ENCODE data around the gene STARD3. TPM values are rescaled to one million over a fixed set of nuclear protein-coding genes. Genes with fewer than 3 reads are reported as not detected.
"Not testable (repeated sequence)": the region's sequence is repeated elsewhere in the genome, so short reads cannot be mapped to it uniquely, and the experiment has no call there.

The STARD3 gene
- total RNA-seq, 1 experiment from 2014 or later = 47.7 TPM

DNA sequence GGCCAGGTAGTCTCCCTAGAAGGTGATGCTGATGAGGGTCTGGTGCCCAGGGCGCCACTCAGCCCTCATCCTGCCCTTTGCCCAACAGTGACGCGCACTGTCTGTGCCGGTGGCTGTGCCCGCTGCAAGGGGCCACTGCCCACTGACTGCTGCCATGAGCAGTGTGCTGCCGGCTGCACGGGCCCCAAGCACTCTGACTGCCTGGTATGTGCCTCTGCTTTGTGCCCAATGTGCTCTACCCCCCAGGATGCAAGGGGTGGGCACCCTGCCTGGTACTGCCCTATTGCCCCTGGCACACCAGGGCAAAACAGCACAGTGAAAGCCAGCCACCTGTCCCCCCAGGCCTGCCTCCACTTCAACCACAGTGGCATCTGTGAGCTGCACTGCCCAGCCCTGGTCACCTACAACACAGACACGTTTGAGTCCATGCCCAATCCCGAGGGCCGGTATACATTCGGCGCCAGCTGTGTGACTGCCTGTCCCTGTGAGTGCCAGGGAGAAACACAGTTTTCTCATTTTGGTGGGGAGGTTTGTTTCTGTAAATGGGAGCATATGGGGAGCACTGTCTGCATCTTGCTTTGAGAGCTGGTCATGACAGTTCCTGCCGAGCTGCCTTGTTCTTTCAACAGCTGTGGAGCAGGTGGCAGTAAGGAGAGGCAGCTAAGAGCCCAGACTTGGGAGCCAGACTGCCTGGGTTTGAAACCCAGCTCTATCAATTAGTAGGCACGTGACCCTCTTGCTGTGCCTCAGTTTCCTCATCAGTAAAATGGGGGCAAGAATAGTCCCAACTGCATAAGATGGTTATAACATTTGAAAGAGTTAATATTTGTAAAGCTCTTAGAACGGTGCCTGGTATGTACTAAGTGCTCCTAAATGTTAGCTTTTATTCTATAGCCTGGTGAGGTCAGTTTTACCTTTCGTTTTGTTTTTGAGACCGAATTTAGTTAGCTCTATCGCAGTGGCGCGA lies 73.3 kb downstream of the STARD3 start:
- no TSS peak for BruUV-seq (replicated peaks)
- H3K36me3 ChIP-seq (ENCODE audit: low read depth) = no peaks in the 10 kb centered on the region
- CTCF ChIA-PET = interaction anchor here (0.5 kb wide), 1 partner anchor 23 kb away, joined by 3 read pairs; no protein-coding TSS in a partner anchor

DNA sequence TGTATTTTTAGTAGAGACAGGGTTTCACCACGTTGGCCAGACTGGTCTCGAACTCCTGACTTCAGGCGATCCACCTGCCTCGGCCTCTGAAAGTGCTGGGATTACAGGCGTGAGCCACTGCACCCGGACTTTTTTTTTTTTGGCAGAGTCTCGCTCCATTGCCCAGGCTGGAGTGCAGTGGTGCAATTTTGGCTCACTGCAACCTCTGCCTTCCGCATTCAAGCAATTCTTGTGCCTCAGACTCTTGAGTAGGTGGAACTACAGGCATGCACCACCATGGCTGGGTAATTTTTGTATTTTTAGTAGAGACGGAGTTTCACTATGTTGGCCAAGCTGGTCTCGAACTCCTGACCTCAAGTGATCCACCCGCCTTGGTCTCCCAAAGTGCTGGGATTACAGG lies 74.1 kb downstream of the STARD3 start:
- H3K27ac ChIP-seq; DNase-seq; BruUV-seq (replicated peaks); H3K4me2 ChIP-seq; H3F3A ChIP-seq (ENCODE audit: insufficient read depth, low read depth); intact Hi-C loops (cut with micrococcal nuclease; ENCODE audit: unreplicated experiment); H3K9me2 ChIP-seq (ENCODE audit: insufficient read depth); H3K4me3 ChIP-seq; H4K20me1 ChIP-seq (ENCODE audit: insufficient read depth); H3K27me3 ChIP-seq (ENCODE audit: insufficient read depth, low read depth); H2AFZ ChIP-seq; H3K36me3 ChIP-seq (ENCODE audit: low read depth); H3K9me3 ChIP-seq (ENCODE audit: insufficient read depth, low read depth); POLR2A ChIA-PET (ENCODE audit: unreplicated experiment): not testable (repeated sequence)
- H3K79me2 ChIP-seq (ENCODE audit: low read depth) = peaks cover 17% of the 10 kb centered on the region
- CTCF ChIA-PET = interaction anchor here (0.5 kb wide), 1 partner anchor 22 kb away, joined by 3 read pairs; no protein-coding TSS in a partner anchor
- H3K4me1 ChIP-seq (replicated peaks; ENCODE audit: insufficient read depth) = peaks cover 21% of the 10 kb centered on the region

More for the DNA sequence above, 73.3 kb downstream of the STARD3 start:
- Histone ChIP-seq H3K27me3 (ENCODE audit: insufficient read depth, low read depth) (no peaks in the 10 kb centered on the region), H3K4me1 (replicated peaks; ENCODE audit: insufficient read depth) (peaks cover 27% of the 10 kb centered on the region), H3K27ac (no peak overlapping the region), H3K9me2 (ENCODE audit: insufficient read depth) (no peaks in the 10 kb centered on the region), H3F3A (ENCODE audit: insufficient read depth, low read depth) (peaks cover 10% of the 10 kb centered on the region; the same call in 1 of the 2 replicates), H3K4me2 (no peak overlapping the region), H2AFZ (no peak overlapping the region), H3K4me3 (no peak overlapping the region), H4K20me1 (ENCODE audit: insufficient read depth) (peaks cover 4% of the 10 kb centered on the region; the same call in 1 of the 2 replicates), H3K79me2 (ENCODE audit: low read depth) (peaks cover 20% of the 10 kb centered on the region), H3K9me3 (ENCODE audit: insufficient read depth, low read depth) (no peaks in the 10 kb centered on the region)
- DNase-seq = no peak
- no peak for TF ChIP-seq EZH2 (IDR thresholded peaks at IDR 0.05; ENCODE audit: low read depth)
- TF ChIP-seq, protein P1, sequence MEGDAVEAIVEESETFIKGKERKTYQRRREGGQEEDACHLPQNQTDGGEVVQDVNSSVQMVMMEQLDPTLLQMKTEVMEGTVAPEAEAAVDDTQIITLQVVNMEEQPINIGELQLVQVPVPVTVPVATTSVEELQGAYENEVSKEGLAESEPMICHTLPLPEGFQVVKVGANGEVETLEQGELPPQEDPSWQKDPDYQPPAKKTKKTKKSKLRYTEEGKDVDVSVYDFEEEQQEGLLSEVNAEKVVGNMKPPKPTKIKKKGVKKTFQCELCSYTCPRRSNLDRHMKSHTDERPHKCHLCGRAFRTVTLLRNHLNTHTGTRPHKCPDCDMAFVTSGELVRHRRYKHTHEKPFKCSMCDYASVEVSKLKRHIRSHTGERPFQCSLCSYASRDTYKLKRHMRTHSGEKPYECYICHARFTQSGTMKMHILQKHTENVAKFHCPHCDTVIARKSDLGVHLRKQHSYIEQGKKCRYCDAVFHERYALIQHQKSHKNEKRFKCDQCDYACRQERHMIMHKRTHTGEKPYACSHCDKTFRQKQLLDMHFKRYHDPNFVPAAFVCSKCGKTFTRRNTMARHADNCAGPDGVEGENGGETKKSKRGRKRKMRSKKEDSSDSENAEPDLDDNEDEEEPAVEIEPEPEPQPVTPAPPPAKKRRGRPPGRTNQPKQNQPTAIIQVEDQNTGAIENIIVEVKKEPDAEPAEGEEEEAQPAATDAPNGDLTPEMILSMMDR (conservative IDR thresholded peaks at IDR 0.05) = no peak
- intact Hi-C loops (cut with micrococcal nuclease; ENCODE audit: unreplicated experiment) = loop anchor here (5.0 kb wide), 1 partner anchor 42 kb away; no protein-coding TSS in a partner anchor
- POLR2A ChIA-PET (ENCODE audit: unreplicated experiment) = no interaction called here

DNA sequence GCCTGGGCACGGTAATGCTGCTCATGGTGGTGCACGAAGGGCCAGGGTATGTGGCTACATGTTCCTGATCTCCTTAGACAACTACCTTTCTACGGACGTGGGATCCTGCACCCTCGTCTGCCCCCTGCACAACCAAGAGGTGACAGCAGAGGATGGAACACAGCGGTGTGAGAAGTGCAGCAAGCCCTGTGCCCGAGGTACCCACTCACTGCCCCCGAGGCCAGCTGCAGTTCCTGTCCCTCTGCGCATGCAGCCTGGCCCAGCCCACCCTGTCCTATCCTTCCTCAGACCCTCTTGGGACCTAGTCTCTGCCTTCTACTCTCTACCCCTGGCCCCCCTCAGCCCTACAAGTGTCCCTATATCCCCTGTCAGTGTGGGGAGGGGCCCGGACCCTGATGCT lies 74.9 kb downstream of the STARD3 start:
- CTCF ChIA-PET = no interaction called here
- H3K4me3 ChIP-seq = no peak overlapping the region
- no peaks in the 10 kb centered on the region for H3K9me2 ChIP-seq (ENCODE audit: insufficient read depth)
- 0 out of 2 replicates have a peak, but pooled peaks cover 4% of the 10 kb centered on the region for H4K20me1 ChIP-seq (ENCODE audit: insufficient read depth)
- H3K79me2 ChIP-seq (ENCODE audit: low read depth) = peaks cover 13% of the 10 kb centered on the region
- H3K27ac ChIP-seq = no peak overlapping the region
- no peaks in the 10 kb centered on the region for H3K27me3 ChIP-seq (ENCODE audit: insufficient read depth, low read depth)
- no peaks in the 10 kb centered on the region for H3K36me3 ChIP-seq (ENCODE audit: low read depth)
- no peaks in the 10 kb centered on the region for H3K9me3 ChIP-seq (ENCODE audit: insufficient read depth, low read depth)
- peaks cover 13% of the 10 kb centered on the region for H3K4me1 ChIP-seq (replicated peaks; ENCODE audit: insufficient read depth)
- intact Hi-C loops (cut with micrococcal nuclease; ENCODE audit: unreplicated experiment) = no loop called here
- BruUV-seq (replicated peaks) = no TSS peak
- H3K4me2 ChIP-seq = no peak overlapping the region
- H3F3A ChIP-seq (ENCODE audit: insufficient read depth, low read depth) = peaks cover 1% of the 10 kb centered on the region; the same call in 1 of the 2 replicates
- POLR2A ChIA-PET (ENCODE audit: unreplicated experiment) = no interaction called here
- DNase-seq = no peak
- no peak overlapping the region for H2AFZ ChIP-seq
- TF ChIP-seq, protein P1 (conservative IDR thresholded peaks at IDR 0.05) = no peak
- TF ChIP-seq EZH2 (IDR thresholded peaks at IDR 0.05; ENCODE audit: low read depth) = no peak

Other genes with a start within 250 kb of the STARD3 start
- 18.8 and 20.2 TPM in 2 replicates for gene FBXL20, start 235.5 kb upstream of the STARD3 start, total RNA-seq (2021)
- 23.2 and 35.7 TPM in 2 replicates for gene MED1, start 185.9 kb upstream of the STARD3 start, total RNA-seq (2021)
- gene CDK12, start 175.7 kb upstream of the STARD3 start, total RNA-seq (2021) = 48.5 and 64.3 TPM in 2 replicates
- gene NEUROD2, start 29.2 kb upstream of the STARD3 start, total RNA-seq (2021) = not detected in 2 replicates
- not detected in 2 replicates for gene PPP1R1B, start 10.2 kb upstream of the STARD3 start, total RNA-seq (2021)
- gene TCAP, start 28.2 kb downstream of the STARD3 start, total RNA-seq (2021) = 1.2 and 1.6 TPM in 2 replicates
- 0.75 and 1.1 TPM in 2 replicates for gene PNMT, start 31.3 kb downstream of the STARD3 start, total RNA-seq (2021)
- gene PGAP3, start 50.9 kb downstream of the STARD3 start, total RNA-seq (2021) = 15.0 and 16.2 TPM in 2 replicates
- 87.2 and 90.6 TPM in 2 replicates for gene ERBB2, start 62.9 kb downstream of the STARD3 start, total RNA-seq (2021)
- gene MIEN1, start 93.4 kb downstream of the STARD3 start, total RNA-seq (2021) = 49.2 and 50.8 TPM in 2 replicates
- 49.1 and 55.9 TPM in 2 replicates for gene GRB7, start 100.8 kb downstream of the STARD3 start, total RNA-seq (2021)
- 0.04 TPM in 1 of 2 replicates, not detected in the other for gene IKZF3, start 227.2 kb downstream of the STARD3 start, total RNA-seq (2021)
- not detected in 2 replicates for gene ZPBP2, start 231.1 kb downstream of the STARD3 start, total RNA-seq (2021)

Measured in PC-9 (cell line).